Transverse colon (tissue), 4 donors: ENCODE data around the gene PRKAR1B.

ENCODE experiments used
- CTCF ChIP-seq, 5 experiments: fragments of 200-600 bp in 3 of 5; fragments of 450-650 bp in 2 of 5; sonication (generic) in 3 of 5; IDR thresholded peaks; 1 replicate in 2 of 5; 2 replicates in 3 of 5; pipeline ENCODE4 v1.5.1; 2016 to 2017; ENCODE audit warnings: antibody characterized with exemption in 5 of 5, inconsistent platforms in 3 of 5, mild to moderate bottlenecking in 2 of 5, moderate library complexity in 1 of 5
- POLR2AphosphoS5 ChIP-seq, 3 donors: sonication (generic); formaldehyde crosslinking; IDR thresholded peaks; one replicate each; pipeline ENCODE4 v1.6.1; 2016; ENCODE audit warnings: antibody characterized with exemption in 3 of 3

- TF ChIP-seq POLR2AphosphoS5 (IDR thresholded peaks at IDR 0.05) (peak; percentile 15 to 37 (median 28)), CTCF (IDR thresholded peaks at IDR 0.05) (no peak)
Observed at GRCh38 chr7:668139-668931, 58.7 kb downstream of the PRKAR1B start.
